HEK293 (cell line): Measurements from ENCODE around the gene FOXA2.

ENCODE experiments used
- CTCF ChIA-PET: fragments of 350-600 bp; formaldehyde crosslinking; extraction: SDS; loops from one replicate; lab custom pipeline; 2021; ENCODE audit warnings: antibody characterized with exemption; lab: Yijun Ruan, JAX
- POLR2A ChIA-PET: fragments of 300-600 bp; formaldehyde crosslinking; extraction: SDS; loops from one replicate; lab custom pipeline; 2020; ENCODE audit warnings: antibody characterized with exemption, inconsistent platforms; lab: Yijun Ruan, JAX
- H3K27ac ChIP-seq: fragments of 200-500 bp; sonication (Bioruptor generic); 2 replicates; pipeline ENCODE4 v1.5.1; 2014; ENCODE audit warnings: low read depth, low read length, control low read depth, inconsistent platforms; ENCODE audit errors: extremely low read depth
- H3K36me3 ChIP-seq, 2 experiments: fragments of 200-500 bp in 1 of 2; sonication (Bioruptor generic) in 1 of 2; 1 replicate in 1 of 2; 2 replicates in 1 of 2; pipeline ENCODE4 v1.5.1; 2014 to 2017; ENCODE audit warnings: inconsistent platforms in 2 of 2, low read length in 2 of 2; ENCODE audit not compliant: control insufficient read depth in 2 of 2, insufficient read depth in 1 of 2
- H3K4me1 ChIP-seq: fragments of 200-500 bp; sonication (Bioruptor generic); 2 replicates; pipeline ENCODE4 v1.5.1; 2014; ENCODE audit warnings: mild to moderate bottlenecking, low read length, inconsistent platforms; ENCODE audit not compliant: control insufficient read depth, insufficient read depth
- H3K4me3 ChIP-seq: 2 replicates; pipeline ENCODE4 v1.5.1; 2011; ENCODE audit warnings: low read depth, mild to moderate bottlenecking, control low read depth, low read length, moderate library complexity
- H3K9me3 ChIP-seq: fragments of 200-500 bp; sonication (Bioruptor generic); 2 replicates; pipeline ENCODE4 v1.5.1; 2014; ENCODE audit warnings: low read depth, low read length, inconsistent platforms; ENCODE audit not compliant: control insufficient read depth, insufficient read depth
- KLF9 ChIP-seq: fragments of 450-650 bp; formaldehyde crosslinking; IDR thresholded peaks from 2 replicates; pipeline ENCODE4 v1.5.1; 2016; ENCODE audit warnings: missing biosample characterization, missing genetic modification characterization, low read depth
- MZF1 ChIP-seq: fragments of 450-650 bp; formaldehyde crosslinking; IDR thresholded peaks from 2 replicates; pipeline ENCODE4 v1.5.1; 2017; ENCODE audit warnings: missing biosample characterization, missing genetic modification characterization, borderline replicate concordance
- YY2 ChIP-seq: fragments of 450-650 bp; formaldehyde crosslinking; IDR thresholded peaks from 2 replicates; pipeline ENCODE4 v1.5.1; 2016; ENCODE audit warnings: missing biosample characterization, missing genetic modification characterization
- ZFP41 ChIP-seq: fragments of 450-650 bp; formaldehyde crosslinking; IDR thresholded peaks from 2 replicates; pipeline ENCODE4 v1.5.1; 2016; ENCODE audit warnings: missing biosample characterization, missing genetic modification characterization, borderline replicate concordance
- ZNF175 ChIP-seq: fragments of 450-650 bp; formaldehyde crosslinking; IDR thresholded peaks from 2 replicates; pipeline ENCODE4 v1.5.1; 2016; ENCODE audit warnings: missing biosample characterization, missing genetic modification characterization
- ZNF2 ChIP-seq: fragments of 450-650 bp; formaldehyde crosslinking; IDR thresholded peaks from 2 replicates; pipeline ENCODE4 v1.5.1; 2016; ENCODE audit warnings: missing biosample characterization, missing genetic modification characterization
- ZNF202 ChIP-seq: fragments of 450-650 bp; formaldehyde crosslinking; IDR thresholded peaks from 2 replicates; pipeline ENCODE4 v1.5.1; 2016; ENCODE audit warnings: missing biosample characterization, missing genetic modification characterization, borderline replicate concordance
- ZNF266 ChIP-seq: fragments of 450-650 bp; formaldehyde crosslinking; IDR thresholded peaks from 2 replicates; pipeline ENCODE4 v1.5.1; 2016; ENCODE audit warnings: missing biosample characterization, missing genetic modification characterization, low read depth
- ZNF473 ChIP-seq: fragments of 450-650 bp; formaldehyde crosslinking; IDR thresholded peaks from 2 replicates; pipeline ENCODE4 v1.5.1; 2017; ENCODE audit warnings: missing biosample characterization, missing genetic modification characterization
- ZNF548 ChIP-seq: fragments of 450-650 bp; formaldehyde crosslinking; IDR thresholded peaks from 2 replicates; pipeline ENCODE4 v1.5.1; 2016; ENCODE audit warnings: missing biosample characterization, missing genetic modification characterization
- ZNF596 ChIP-seq: fragments of 450-650 bp; IDR thresholded peaks from 2 replicates; pipeline ENCODE4 v1.5.0; 2018; ENCODE audit warnings: missing biosample characterization, mild to moderate bottlenecking, missing genetic modification characterization, moderate library complexity
- ZNF621 ChIP-seq: fragments of 450-650 bp; formaldehyde crosslinking; IDR thresholded peaks from 2 replicates; pipeline ENCODE4 v1.5.1; 2017; ENCODE audit warnings: missing biosample characterization, missing genetic modification characterization
- ZNF747 ChIP-seq: fragments of 450-650 bp; formaldehyde crosslinking; IDR thresholded peaks from 2 replicates; pipeline ENCODE4 v1.5.1; 2016; ENCODE audit warnings: missing biosample characterization, missing genetic modification characterization
- ZNF830 ChIP-seq: fragments of 450-650 bp; IDR thresholded peaks from 2 replicates; pipeline ENCODE4 v1.5.0; 2018; ENCODE audit warnings: missing biosample characterization, missing genetic modification characterization, low read depth, mild to moderate bottlenecking, moderate library complexity
- TF ChIP-seq, protein P1 (sequence below): fragments of 450-650 bp; formaldehyde crosslinking; IDR thresholded peaks from 2 replicates; pipeline ENCODE4 v1.5.1; 2016; ENCODE audit warnings: missing biosample characterization, missing genetic modification characterization
- TF ChIP-seq, protein P2 (sequence below): fragments of 450-650 bp; formaldehyde crosslinking; IDR thresholded peaks from 2 replicates; pipeline ENCODE4 v1.5.1; 2017; ENCODE audit warnings: missing biosample characterization, mild to moderate bottlenecking, missing genetic modification characterization, moderate library complexity
- TF ChIP-seq, protein P3 (sequence below): fragments of 450-650 bp; formaldehyde crosslinking; IDR thresholded peaks from 2 replicates; pipeline ENCODE4 v1.5.1; 2016; ENCODE audit warnings: missing biosample characterization, missing genetic modification characterization

The FOXA2 gene

DNA sequence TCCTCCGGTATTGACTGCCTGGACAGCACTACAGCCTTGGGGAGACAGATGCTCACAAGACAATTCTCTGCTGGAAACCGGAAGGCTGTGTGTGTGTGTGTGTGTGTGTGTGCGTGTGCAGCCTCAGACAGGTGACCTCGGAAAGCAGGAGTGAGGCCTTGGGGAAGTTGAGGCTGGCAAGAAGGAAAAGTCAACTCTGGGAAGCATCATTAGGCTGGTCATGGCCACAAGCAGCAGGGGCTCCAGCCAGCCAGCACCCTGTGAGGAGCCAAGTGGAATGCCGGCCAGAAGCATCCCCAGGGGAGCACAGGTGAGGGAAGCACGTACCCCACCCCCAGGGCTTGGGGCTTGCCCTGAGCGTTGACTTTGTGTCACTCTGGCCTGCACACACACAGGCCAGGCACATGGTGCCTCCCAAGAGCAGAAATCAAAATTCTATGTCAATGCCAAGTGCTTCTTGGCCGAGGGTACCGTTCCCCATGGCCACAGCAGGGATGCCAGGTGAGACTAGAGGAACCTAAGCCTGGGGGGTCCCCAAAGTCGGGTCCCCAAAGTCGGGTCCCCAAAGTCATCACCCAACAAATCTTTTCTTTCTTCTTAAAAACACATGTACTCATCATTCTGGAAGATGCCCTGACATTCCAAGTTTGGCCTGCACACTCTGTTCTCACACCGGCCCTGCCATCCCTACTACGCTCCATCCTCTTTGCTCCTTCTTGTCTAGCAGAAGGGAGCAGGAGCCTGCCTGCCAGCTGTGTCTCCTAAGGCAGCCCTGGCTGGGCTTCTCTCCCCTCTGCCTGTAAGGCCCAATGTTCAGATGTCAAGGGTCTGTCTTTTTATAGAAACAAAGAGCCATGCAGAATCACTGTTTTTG lies 26.7 kb downstream of the FOXA2 start:
- H3K4me1 ChIP-seq = no peaks in the 10 kb centered on the region; the same call in 1 of the 2 replicates
- H3K36me3 ChIP-seq = no peaks in the 10 kb centered on the region
- no peaks in the 10 kb centered on the region for H3K9me3 ChIP-seq
- H3K27ac ChIP-seq = no peak overlapping the region
- POLR2A ChIA-PET = no interaction called here
- TF ChIP-seq ZNF747 (tag by site-specific recombination) = no peak
- TF ChIP-seq KLF9 (tag by site-specific recombination) = no peak
- no peak for TF ChIP-seq MZF1
- no peak for TF ChIP-seq ZNF830
- no peak for TF ChIP-seq ZNF202 (tag by site-specific recombination)
- TF ChIP-seq ZFP41 (tag by site-specific recombination) = no peak
- TF ChIP-seq, protein P1, sequence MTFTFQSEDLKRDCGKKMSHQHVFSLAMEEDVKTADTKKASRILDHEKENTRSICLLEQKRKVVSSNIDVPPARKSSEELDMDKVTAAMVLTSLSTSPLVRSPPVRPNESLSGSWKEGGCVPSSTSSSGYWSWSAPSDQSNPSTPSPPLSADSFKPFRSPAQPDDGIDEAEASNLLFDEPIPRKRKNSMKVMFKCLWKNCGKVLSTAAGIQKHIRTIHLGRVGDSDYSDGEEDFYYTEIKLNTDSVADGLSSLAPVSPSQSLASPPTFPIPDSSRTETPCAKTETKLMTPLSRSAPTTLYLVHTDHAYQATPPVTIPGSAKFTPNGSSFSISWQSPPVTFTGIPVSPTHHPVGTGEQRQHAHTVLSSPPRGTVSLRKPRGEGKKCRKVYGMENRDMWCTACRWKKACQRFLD (tag by site-specific recombination) = no peak
- no peak for TF ChIP-seq ZNF596 (tag by site-specific recombination)
- TF ChIP-seq ZNF2 (tag by site-specific recombination) = no peak
- no peak for TF ChIP-seq YY2 (tag by site-specific recombination)
- TF ChIP-seq, protein P2, sequence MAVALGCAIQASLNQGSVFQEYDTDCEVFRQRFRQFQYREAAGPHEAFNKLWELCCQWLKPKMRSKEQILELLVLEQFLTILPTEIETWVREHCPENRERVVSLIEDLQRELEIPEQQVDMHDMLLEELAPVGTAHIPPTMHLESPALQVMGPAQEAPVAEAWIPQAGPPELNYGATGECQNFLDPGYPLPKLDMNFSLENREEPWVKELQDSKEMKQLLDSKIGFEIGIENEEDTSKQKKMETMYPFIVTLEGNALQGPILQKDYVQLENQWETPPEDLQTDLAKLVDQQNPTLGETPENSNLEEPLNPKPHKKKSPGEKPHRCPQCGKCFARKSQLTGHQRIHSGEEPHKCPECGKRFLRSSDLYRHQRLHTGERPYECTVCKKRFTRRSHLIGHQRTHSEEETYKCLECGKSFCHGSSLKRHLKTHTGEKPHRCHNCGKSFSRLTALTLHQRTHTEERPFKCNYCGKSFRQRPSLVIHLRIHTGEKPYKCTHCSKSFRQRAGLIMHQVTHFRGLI (tag by site-specific recombination) = no peak
- no peak for TF ChIP-seq ZNF473 (tag by site-specific recombination)
- TF ChIP-seq ZNF175 (tag by site-specific recombination) = no peak
- H3K4me3 ChIP-seq = no peak overlapping the region
- CTCF ChIA-PET = no interaction called here

DNA sequence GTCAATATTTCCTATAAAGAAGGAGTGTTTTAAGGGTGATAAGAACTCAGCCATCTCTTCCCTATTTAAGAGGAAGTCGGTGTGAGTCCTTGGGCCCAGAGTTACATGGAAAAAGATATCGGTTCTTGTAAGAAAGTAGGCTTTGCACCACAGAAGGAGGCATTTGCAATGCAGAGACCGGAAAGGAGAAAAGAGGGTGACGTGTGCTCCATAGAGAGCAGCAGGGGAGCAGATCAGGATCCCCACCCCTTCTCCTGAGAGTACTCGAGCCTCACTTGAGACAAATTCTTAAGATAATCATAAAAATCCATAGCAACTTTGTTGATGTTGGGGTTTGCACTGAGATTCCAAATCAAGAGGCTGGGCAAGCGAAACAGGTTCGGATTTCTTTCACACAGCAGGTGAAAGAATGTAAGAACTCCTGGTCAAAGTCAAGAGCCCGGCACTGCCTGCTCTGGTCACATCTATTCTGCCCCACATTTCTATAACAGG lies 27.8 kb downstream of the FOXA2 start:
- Histone ChIP-seq H3K4me3 (no peak overlapping the region), H3K36me3 (no peaks in the 10 kb centered on the region), H3K9me3 (no peaks in the 10 kb centered on the region), H3K27ac (no peak overlapping the region), H3K4me1 (no peaks in the 10 kb centered on the region; the same call in 1 of the 2 replicates)
- ChIA-PET CTCF (no interaction called here), POLR2A (no interaction called here)
- TF ChIP-seq ZNF548 = no peak
- no peak for TF ChIP-seq ZNF266 (tag by site-specific recombination)
- TF ChIP-seq, protein P3, sequence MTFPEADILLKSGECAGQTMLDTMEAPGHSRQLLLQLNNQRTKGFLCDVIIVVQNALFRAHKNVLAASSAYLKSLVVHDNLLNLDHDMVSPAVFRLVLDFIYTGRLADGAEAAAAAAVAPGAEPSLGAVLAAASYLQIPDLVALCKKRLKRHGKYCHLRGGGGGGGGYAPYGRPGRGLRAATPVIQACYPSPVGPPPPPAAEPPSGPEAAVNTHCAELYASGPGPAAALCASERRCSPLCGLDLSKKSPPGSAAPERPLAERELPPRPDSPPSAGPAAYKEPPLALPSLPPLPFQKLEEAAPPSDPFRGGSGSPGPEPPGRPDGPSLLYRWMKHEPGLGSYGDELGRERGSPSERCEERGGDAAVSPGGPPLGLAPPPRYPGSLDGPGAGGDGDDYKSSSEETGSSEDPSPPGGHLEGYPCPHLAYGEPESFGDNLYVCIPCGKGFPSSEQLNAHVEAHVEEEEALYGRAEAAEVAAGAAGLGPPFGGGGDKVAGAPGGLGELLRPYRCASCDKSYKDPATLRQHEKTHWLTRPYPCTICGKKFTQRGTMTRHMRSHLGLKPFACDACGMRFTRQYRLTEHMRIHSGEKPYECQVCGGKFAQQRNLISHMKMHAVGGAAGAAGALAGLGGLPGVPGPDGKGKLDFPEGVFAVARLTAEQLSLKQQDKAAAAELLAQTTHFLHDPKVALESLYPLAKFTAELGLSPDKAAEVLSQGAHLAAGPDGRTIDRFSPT = no peak
- TF ChIP-seq ZNF621 (tag by site-specific recombination) = no peak
